GM13977 (cell line): Measurements from ENCODE around the gene LHFPL6.

Source experiments
- DNase-seq: peaks from one replicate; pipeline ENCODE4 v3.0.0; 2012; ENCODE audit warnings: low spot score
- in situ Hi-C: fragments of 300-500 bp; cut with MboI; formaldehyde crosslinking; loops from one replicate; pipeline ENCODE4 v1.12.0; 2022; ENCODE audit warnings: low sequenced_read_pairs, low pct_unique_long_range_greater_than_20kb, mixed read lengths, inconsistent platforms; ENCODE audit not compliant: unreplicated experiment
- TF ChIP-seq, protein P1 (sequence below): IDR thresholded peaks from 2 replicates; pipeline ENCODE4 v1.5.1; 2012; ENCODE audit warnings: mild to moderate bottlenecking, control low read depth; ENCODE audit not compliant: insufficient read depth; ENCODE audit errors: extremely low read depth, missing control alignments

Gene LHFPL6

DNA sequence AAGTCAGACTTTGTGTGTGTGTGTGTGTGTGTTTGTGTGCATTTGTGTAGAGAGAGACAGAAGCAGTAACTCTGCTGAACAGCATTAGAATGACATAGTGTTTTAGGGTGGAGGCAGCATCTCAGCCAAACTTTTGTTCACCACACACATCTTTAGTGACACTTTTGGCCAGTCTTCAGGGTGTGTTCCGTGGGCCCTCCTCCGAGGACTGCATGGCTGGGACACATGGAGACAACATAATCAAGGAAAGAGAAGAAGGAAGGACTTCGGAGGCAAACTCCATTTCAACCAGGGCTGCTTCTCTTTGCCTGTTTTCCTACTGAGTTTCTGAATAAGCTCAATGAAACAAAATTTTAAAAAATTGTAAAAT lies 205.1 kb downstream of the LHFPL6 start:
- in situ Hi-C loops: no loop called here
- TF ChIP-seq, protein P1, sequence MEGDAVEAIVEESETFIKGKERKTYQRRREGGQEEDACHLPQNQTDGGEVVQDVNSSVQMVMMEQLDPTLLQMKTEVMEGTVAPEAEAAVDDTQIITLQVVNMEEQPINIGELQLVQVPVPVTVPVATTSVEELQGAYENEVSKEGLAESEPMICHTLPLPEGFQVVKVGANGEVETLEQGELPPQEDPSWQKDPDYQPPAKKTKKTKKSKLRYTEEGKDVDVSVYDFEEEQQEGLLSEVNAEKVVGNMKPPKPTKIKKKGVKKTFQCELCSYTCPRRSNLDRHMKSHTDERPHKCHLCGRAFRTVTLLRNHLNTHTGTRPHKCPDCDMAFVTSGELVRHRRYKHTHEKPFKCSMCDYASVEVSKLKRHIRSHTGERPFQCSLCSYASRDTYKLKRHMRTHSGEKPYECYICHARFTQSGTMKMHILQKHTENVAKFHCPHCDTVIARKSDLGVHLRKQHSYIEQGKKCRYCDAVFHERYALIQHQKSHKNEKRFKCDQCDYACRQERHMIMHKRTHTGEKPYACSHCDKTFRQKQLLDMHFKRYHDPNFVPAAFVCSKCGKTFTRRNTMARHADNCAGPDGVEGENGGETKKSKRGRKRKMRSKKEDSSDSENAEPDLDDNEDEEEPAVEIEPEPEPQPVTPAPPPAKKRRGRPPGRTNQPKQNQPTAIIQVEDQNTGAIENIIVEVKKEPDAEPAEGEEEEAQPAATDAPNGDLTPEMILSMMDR: no peak
- DNase-seq: no peak

DNA sequence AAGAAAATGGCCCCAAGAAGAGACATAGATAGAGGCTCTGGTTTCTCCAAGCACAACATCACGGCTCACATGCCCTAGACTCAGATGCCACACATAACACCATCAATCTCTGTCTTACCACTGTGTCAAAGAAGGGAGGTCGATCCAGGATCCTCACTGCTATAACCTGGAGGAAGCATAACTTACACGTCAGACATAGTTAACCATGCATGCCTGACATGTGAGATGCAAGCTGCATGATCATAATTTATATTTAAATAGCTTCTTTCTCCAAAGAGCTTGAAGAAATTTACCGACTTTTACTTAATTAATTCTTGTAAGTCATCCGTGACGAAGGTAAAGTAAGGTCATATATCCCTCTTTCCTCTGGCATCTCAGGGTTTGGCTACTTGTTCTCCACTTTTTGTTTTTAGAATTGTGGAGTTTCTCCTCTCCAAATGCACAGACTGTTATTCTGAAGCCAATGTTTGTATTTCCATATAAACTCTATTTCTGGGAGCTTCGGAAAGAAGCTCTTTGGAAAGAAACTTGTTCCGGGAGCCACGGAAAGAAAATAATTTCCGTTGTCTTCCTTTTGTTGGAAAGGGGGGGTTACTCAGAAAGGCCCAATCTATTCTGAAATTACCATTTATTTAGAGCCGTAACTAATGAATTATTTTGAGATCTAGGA lies 205.6 kb downstream of the LHFPL6 start:
- no peak for DNase-seq
- in situ Hi-C loops: no loop called here
- TF ChIP-seq, protein P1: no peak

DNA sequence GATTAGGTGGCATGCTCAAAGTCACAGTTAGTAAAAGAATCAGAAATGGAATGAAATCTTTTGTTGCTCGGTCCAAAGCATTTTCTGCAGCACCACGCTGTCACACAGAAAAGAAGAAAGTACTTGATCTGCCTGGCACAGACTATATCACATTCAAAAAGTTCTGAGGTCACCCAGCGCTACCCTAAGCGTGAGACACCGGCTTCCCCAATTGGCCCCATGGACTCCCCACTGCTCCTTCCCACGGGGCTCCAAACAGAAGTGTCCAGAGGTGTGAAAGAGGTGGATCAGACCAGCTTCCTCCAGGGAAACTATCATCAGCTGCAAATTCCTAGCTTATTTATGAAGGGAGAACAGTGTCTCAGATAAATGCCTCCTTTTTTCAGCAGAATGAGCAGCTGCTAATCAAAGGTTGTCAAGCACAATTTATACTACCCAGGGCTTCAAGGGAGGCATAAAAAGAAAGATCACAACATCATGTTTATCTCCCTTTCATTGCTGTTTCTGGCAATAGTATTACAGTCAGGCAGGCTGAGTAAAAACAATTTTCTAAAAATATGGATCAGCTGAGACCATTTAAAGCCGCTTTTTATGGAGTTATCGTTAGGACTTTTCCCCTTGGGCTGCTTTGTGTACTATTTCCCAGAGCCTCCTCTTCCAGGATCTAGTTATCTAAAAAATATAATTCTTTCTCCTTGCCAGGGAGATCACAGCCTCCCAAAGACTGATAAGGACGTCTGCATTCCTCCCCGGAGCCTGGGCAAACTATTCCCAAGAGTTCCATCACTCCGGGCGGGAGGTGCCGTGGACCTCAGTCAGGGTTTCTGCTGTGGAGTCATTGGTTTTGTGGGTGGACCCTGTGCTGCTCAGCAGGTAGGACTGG lies 208.0 kb downstream of the LHFPL6 start:
- in situ Hi-C loops: no loop called here
- TF ChIP-seq, protein P1: no peak

DNA sequence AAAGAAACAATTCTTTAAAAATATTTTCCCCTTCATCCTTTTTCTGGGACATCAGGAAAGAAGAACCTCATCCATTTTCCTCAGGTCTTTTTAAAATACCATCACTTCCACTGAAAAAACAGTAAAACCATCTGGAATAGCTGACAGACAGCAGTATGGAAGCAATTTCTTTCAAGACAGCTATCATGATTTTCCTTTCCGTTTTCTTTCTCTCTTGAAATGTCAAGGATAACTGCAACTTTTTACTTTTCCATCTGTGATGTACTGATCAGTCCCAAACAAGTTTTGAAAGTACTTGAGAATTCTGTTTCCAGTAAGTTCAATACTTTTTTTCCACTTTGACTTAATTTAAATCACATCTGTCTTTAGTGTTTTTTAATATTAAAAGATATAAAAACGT lies 211.2 kb downstream of the LHFPL6 start:
- no peak for DNase-seq
- in situ Hi-C loops: no loop called here
- TF ChIP-seq, protein P1: no peak

More for the DNA sequence above, 208.0 kb downstream of the LHFPL6 start:
- no peak for DNase-seq

DNA sequence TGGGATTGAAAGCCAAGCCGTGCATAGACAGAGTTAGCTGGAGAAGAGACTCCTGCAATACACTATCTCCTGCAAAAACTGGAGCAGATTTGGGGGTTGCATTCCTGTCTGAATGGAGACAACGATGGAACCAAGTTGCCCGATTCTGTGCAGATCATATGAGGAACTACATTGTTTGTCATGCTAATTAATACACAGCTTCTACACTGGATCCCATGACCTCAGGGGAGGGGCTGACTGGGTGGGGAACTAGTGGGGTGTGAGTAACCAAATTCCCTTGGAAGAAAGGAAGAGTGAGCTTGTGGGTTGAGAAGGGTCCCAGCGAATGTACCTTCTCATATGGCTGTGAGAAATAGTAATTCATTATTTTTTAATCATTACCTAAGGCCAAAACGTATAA lies 214.0 kb downstream of the LHFPL6 start:
- TF ChIP-seq, protein P1: no peak
- no peak for DNase-seq
- in situ Hi-C loops: no loop called here

DNA sequence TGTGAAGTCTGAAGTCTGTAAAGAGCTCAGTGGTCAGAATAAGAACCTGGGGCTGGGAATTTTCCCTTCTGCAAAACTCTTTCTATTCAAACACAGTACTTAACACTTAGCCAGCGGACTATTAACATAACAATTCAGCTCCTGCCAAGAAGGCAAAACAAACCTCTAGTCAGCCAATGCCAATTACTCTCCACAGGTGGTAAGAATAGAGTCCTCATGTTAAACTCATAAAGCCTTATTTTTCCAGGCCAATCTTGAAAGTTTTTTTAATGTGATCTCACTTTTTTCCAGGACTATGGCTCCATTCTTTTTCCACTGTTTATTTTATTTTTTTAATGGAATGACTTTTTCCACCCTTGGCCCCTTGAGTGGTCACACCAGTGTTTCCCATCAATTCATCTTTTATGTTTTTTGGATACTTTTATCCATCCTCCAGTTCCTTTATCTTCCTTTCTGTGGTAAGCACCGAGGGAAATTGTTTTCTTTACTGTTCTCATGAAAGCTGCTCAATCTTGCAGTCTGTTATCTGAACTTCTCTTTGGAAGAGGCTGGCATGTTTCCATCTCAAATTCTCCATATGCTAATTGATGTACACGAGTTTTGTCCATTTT lies 217.3 kb downstream of the LHFPL6 start:
- DNase-seq: no peak
- TF ChIP-seq, protein P1: no peak
- in situ Hi-C loops: no loop called here
